Tibial nerve (tissue), 3 donors: ENCODE measurements around the gene TAS2R43.
"Not testable (repeated sequence)": the region's sequence is repeated elsewhere in the genome, so short reads cannot be mapped to it uniquely, and the experiment has no call there.

ENCODE experiments used
- CTCF ChIP-seq, 5 experiments: fragments of 200-600 bp in 3 of 5; fragments of 450-650 bp in 2 of 5; sonication (generic) in 3 of 5; IDR thresholded peaks; one replicate each; pipeline ENCODE4 v1.5.1; 2016 to 2019; ENCODE audit warnings: antibody characterized with exemption in 5 of 5, mild to moderate bottlenecking in 3 of 5, moderate library complexity in 2 of 5
- POLR2A ChIP-seq, 2 donors: fragments of 450-650 bp; IDR thresholded peaks; one replicate each; pipeline ENCODE4 v1.6.1; 2017; ENCODE audit warnings: antibody characterized with exemption in 2 of 2, mild to moderate bottlenecking in 2 of 2, moderate library complexity in 2 of 2

GRCh38 chr12:11041366-11041765 is 50.7 kb downstream of the TAS2R43 start:
- not testable (repeated sequence) for TF ChIP-seq CTCF, POLR2A (IDR thresholded peaks at IDR 0.05)
